ENCODE measurements around the gene GNAS-AS1.

GNAS-AS1 gene

DNA sequence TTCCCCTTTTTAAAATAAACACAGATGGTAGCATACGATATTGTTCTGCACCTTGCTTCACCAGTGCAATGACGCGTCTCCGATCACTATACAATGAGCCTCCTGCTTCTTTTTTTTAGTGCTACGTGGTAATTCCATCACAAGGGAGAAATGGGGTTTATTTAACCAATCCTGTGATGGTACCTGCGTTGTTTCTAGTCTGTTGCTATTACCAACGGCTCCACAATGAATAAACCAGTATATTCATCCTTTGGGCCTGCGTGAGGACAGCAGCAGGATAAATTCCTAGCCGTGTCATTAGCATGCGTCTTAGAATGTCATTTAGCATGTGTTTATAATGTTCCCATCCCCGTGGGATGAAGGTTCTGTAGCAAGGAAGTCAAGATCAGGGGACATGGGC, 42.9 kb downstream of the GNAS-AS1 start:
- no peak for DNase-seq

- no peak for DNase-seq
These were observed 47.2 kb downstream of the GNAS-AS1 start for GRCh38 chr20:58803533-58803932.

- no peak for DNase-seq
These were observed 48.6 kb downstream of the GNAS-AS1 start for GRCh38 chr20:58802061-58802460.

GRCh38 chr20:58800134-58800871, 50.4 kb downstream of the GNAS-AS1 start:
- DNase-seq: no peak

DNA sequence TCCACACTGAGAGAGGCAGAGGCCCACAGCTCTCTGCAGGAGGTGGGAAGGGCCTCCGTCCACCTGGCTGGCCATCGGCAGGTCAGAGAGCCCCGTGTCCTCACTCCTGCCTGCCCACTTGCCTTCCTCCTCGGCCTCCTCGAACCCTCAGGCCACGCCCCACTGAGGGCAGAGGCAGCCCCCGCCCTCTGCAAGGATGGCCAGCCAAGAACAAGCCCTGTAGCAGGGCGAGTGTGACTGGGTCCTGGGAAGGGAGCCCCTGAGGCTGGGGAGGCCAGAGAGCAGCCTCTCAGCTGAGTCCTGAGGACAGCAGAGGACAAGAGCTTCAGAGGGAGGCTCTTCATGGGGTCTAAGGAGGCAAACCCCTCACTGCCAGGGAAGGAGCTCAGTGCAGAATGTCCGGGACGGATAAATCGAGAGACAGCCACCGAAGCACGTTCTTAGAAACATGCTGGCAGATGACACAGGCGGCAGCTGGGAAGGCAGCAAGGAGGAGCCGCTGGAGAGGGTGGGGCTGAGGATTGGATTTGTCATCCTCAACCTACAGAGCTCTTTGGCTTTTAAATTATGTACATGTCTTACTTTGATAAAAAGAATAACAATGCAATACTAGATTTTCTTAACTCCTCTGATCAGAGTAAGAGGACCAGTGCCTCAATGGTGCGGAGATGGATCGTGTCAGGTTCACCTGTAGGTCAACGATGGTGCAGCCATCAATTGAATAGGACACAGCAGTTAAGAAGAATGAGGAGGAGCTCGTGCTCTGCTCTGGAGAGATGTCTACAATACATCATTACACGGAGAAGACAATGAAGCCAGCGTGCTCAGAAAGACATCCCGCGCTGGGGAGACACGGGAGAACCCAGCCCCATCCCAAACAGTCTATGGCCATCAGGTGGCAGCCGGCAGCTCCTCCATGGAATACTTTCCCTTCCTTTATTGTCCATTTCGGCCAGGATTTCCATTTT, 53.0 kb downstream of the GNAS-AS1 start:
- no peak for DNase-seq

DNA sequence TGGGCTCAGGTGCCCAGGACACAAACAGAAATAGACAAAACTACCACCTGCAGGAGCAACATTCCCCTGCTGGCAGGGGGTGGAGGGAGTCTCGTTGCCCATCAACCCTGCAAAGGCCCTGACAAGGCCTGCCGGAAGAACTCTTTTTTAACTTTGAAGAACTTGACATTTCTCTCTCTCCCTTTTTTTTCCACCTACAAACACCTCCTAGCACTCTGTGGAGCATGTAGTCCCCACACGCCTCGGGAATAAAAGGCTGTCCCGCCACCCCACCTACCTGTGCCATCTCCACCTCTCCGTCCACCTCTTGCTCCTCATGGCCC, 54.8 kb downstream of the GNAS-AS1 start:
- no peak for DNase-seq

- DNase-seq: no peak
These were observed 55.4 kb downstream of the GNAS-AS1 start for GRCh38 chr20:58795181-58795922.

DNA sequence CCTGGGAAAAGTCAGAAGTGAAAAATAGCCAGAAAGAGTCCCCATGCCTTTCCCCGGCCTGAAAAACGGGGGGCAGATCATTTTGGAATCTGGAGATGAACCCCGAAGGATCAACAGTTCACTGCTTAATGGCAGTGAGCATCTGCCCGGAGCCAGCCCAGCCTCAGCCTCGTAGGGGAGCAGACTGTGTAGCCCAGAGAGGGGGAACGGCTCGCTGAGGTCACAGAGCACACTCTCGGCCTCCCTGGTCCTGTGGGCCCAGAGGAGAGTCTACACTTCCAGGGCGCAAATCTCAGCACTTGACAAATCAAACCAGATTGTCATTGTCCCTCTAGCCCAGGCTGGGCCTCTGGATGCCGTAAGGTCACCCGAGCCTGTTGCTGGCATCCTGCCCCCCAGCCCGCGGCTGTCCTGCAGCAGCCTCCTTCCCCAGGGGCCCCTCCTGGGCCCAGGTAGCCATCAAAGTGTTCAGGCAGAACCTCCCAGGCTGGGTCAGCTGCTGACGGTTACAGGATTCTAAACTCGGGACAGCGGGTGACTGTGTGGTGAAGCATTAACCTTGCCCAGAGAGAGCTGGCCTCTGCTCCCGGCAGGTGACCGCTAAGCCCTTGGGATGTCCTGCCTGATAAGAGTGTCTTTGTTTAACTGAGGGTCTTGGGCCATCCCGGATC, 56.1 kb downstream of the GNAS-AS1 start:
- DNase-seq: no peak

DNA sequence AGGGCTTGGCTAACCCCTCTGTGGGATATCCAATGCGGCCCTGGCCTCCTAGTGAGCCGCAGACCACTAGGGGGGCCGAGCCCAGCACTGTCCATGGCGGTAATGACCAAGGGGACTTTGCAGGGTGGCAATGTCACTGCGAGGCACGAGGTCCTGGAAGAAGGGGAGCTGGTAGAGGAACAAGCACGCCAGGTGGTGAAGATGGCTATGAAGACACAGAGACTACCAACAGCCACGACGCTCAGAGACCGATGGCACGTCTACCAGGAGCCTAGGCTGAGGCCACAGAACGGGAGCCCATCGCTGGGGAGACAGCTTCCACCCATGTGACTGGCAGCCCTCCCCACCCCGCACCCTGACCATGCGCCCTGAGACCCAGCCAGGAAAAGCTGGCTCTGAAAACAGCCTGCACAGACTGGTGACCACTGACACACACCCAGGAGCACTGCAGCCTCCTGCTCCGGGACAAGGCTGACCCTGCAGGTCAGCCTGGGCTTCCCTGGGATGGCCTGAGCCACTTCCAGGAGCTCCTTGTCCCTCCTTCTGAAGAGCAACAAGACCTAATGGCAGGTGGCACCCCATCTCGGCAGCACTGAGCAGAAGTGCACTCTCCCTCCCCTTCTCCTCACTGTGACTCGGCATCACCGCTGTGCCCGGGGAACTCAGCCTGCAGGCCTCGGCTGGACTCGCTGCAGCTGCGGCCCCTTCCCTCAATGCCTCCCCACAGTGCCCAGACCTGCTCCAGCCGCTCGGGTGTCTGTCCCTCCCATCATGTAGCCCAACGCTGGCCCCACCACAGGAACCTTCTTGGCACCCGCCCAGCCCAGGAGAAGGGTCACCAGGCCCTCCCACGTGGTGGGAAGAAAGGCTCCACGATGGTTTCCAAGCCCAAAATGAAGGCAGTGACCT, 56.9 kb downstream of the GNAS-AS1 start:
- no peak for DNase-seq

DNA sequence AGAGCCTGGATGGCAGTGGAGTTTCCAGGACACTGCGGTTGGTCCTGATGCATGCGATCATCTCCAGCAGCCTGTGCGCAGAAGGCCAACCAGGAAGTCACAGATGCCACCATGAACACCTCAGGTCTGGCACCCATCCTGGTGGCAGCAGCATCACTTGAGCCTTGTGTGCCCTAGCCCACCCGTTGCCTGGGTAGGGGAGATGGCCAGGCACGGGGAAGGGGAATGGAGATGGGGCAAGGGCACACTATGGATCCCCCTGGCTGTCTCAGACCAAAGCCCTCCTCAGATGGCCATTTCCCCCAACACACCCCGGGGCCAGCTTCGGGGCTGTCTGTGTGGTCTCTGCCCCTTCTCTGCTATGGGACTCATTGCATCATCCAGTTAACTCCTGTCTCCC, 58.3 kb downstream of the GNAS-AS1 start:
- DNase-seq: no peak

DNA sequence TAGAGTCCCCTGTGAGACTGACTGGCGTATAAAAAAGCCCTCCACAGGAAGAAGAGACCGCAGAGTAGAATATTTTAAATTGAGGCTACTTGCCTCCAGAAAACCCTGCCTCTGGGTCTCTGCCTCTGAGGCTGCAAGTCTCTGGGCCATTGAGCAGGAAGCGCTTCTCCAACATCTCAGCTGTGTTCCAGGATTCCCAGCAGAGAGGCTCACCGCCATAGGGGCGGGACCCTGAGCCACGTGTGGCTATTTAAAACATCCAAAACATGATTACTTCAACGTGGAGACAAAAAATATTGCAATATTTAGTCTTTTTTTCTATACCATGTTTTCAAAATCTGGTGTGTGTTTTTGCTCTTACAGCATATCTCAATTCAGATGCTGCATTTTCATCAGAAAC, 59.4 kb downstream of the GNAS-AS1 start:
- DNase-seq: peak; percentile 68

DNA sequence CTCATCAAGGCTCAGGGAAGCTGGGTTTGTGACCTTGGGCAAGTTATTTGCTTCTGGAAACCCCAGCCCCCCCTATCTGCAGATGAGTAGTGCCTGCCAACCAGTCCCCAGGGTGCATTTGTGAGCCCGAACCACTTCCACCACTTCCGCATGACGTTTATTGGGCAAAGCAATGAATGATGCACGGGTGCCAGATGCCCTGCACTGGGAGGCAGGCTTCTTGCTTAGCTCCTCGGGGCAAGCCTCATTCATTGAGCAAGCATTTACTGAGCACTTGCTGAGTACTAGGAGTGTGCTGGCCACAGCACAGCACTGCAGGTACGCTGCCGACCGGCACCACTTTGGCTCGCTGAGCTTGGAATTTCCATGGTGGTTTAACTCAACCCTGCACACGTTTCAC, 60.2 kb downstream of the GNAS-AS1 start:
- no peak for DNase-seq

- DNase-seq: no peak
These were observed 61.7 kb downstream of the GNAS-AS1 start for GRCh38 chr20:58788896-58789544.

GRCh38 chr20:58787211-58788005, 63.3 kb downstream of the GNAS-AS1 start:
- DNase-seq: no peak

DNA sequence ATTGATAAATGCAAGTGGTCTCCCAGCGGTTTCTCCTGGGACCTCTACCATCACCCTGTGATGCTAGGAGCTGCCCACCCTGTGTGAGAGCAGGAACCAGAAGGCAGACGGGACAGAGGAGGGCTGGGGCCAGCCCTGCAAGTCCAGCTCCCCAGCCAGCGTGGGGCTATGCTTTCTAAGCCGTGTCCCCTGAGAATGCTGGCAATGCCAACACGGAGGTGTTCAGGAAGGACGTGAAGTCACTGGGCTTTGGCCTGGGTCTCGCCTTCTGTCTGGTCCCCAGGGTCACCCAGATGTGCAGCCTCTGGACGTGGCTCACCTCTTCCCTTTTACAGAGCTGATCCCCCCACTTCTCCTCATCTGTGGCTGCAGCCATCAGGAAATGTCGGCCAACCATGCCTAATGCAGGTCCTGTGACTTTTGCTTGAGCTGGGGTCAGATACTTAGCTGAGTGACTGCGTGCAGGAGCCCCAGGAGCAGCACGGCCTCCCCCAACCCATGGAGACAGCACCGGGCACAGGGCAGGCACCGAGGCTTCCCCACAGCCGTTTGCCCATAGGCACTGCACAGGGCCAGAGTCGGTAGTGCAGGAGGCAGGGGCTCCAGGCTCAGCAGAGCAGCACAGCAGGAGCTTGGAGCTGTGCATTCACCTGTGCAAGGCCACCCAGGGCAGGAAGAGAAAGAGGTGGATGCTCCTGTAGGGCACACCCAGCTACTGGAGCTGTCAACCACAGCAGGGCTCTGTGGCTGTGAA, 66.2 kb downstream of the GNAS-AS1 start:
- no peak for DNase-seq

- peak; percentile 87 for DNase-seq
These were observed 67.1 kb downstream of the GNAS-AS1 start for GRCh38 chr20:58783511-58784011.

- DNase-seq: peak; percentile 12
These were observed 69.6 kb downstream of the GNAS-AS1 start for GRCh38 chr20:58781138-58781537.

DNA sequence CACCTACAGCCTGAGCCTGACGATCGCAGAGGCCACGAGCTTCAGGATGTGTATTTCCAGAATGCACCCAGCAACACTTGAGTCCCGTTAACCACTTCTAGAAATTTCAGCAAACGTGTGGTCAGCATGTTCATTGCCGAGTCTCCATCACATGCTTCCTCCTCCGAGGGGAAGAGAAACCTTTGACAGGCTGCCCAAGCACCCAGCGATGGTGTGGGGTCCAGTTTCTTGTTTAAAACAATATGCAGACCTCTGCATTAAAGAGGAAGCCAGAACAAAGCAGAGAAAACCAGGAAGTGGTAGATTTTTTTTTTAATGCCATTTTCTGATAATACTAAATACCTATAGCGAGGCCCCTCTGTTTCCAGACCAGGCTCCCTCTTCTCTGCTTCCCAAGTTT, 71.9 kb downstream of the GNAS-AS1 start:
- DNase-seq: peak; percentile 37

GRCh38 chr20:58777657-58778056, 73.0 kb downstream of the GNAS-AS1 start:
- peak; percentile 32 for DNase-seq

All from right forelimb (tissue), 1 donor.